H9 (cell line): ENCODE data around the gene MYO1E. TPM values are rescaled to one million over a fixed set of nuclear protein-coding genes. Genes with fewer than 3 reads are reported as not detected.

ENCODE experiments used
- DNase-seq: peaks from one replicate; pipeline ENCODE4 v3.0.0-alpha.2; 2017
- H2AFZ ChIP-seq: one replicate; pipeline ENCODE4 v1.6.1; 2013; ENCODE audit warnings: mild to moderate bottlenecking, low read length, control low read depth, moderate library complexity
- H2AK5ac ChIP-seq: 2 replicates; pipeline ENCODE4 v1.6.1; 2013; ENCODE audit warnings: low read length, control low read depth, mixed read lengths; ENCODE audit not compliant: insufficient read length
- H2BK120ac ChIP-seq: one replicate; pipeline ENCODE4 v1.6.1; 2013; ENCODE audit warnings: low read depth, mild to moderate bottlenecking, low read length, control low read depth, inconsistent platforms; ENCODE audit not compliant: poor library complexity, severe bottlenecking
- H2BK12ac ChIP-seq: 2 replicates; pipeline ENCODE4 v1.6.1; 2013; ENCODE audit warnings: low read length, control low read depth, mixed read lengths, low read depth; ENCODE audit not compliant: insufficient read length
- H2BK15ac ChIP-seq: 2 replicates; pipeline ENCODE4 v1.6.1; 2013; ENCODE audit warnings: low read depth, low read length, control low read depth
- H2BK20ac ChIP-seq: one replicate; pipeline ENCODE4 v1.6.1; 2013; ENCODE audit warnings: low read depth, mild to moderate bottlenecking, low read length, control low read depth, inconsistent platforms; ENCODE audit not compliant: poor library complexity, severe bottlenecking
- H2BK5ac ChIP-seq: 2 replicates; pipeline ENCODE4 v1.6.1; 2013; ENCODE audit warnings: low read length, control low read depth, mixed read lengths; ENCODE audit not compliant: insufficient read length
- H3K14ac ChIP-seq: 2 replicates; pipeline ENCODE4 v1.6.1; 2013; ENCODE audit warnings: low read length, control low read depth; ENCODE audit not compliant: insufficient read depth
- H3K18ac ChIP-seq: 2 replicates; pipeline ENCODE4 v1.6.1; 2013; ENCODE audit warnings: low read depth, mild to moderate bottlenecking, mixed read lengths, low read length, control low read depth; ENCODE audit not compliant: insufficient read length
- H3K23ac ChIP-seq: 2 replicates; pipeline ENCODE4 v1.6.1; 2013; ENCODE audit warnings: low read length, control low read depth, mixed read lengths, low read depth; ENCODE audit not compliant: insufficient read length
- H3K23me2 ChIP-seq: 2 replicates; pipeline ENCODE4 v1.6.1; 2013; ENCODE audit warnings: low read depth, mild to moderate bottlenecking, mixed read lengths, low read length, control low read depth; ENCODE audit not compliant: insufficient read length, poor library complexity, severe bottlenecking
- H3K27ac ChIP-seq: 2 replicates; pipeline ENCODE4 v1.5.1; 2013; ENCODE audit warnings: low read length, control low read depth, mixed read lengths, low read depth; ENCODE audit not compliant: insufficient read length
- H3K27me3 ChIP-seq: 2 replicates; pipeline ENCODE4 v1.6.1; 2013; ENCODE audit warnings: low read length, control low read depth, inconsistent platforms; ENCODE audit not compliant: insufficient read depth
- H3K4ac ChIP-seq: 2 replicates; pipeline ENCODE4 v1.6.1; 2013; ENCODE audit warnings: low read depth, mild to moderate bottlenecking, control low read depth, inconsistent platforms, low read length, moderate library complexity
- H3K4me1 ChIP-seq: 2 replicates; pipeline ENCODE4 v1.6.1; 2013; ENCODE audit warnings: low read length, control low read depth, inconsistent platforms; ENCODE audit not compliant: insufficient read depth
- H3K4me2 ChIP-seq: 2 replicates; pipeline ENCODE4 v1.6.1; 2013; ENCODE audit warnings: low read length, control low read depth, mixed read lengths; ENCODE audit not compliant: insufficient read length, insufficient read depth
- H3K56ac ChIP-seq: 2 replicates; pipeline ENCODE4 v1.6.1; 2013; ENCODE audit warnings: low read depth, mild to moderate bottlenecking, mixed read lengths, low read length, control low read depth; ENCODE audit not compliant: insufficient read length
- H3K79me1 ChIP-seq: 2 replicates; pipeline ENCODE4 v1.6.1; 2013; ENCODE audit warnings: low read depth, mild to moderate bottlenecking, moderate library complexity, low read length, control low read depth, inconsistent platforms; ENCODE audit not compliant: insufficient read depth, poor library complexity, severe bottlenecking
- H3K79me2 ChIP-seq: 2 replicates; pipeline ENCODE4 v1.6.1; 2013; ENCODE audit warnings: low read length, control low read depth, inconsistent platforms; ENCODE audit not compliant: insufficient read depth
- H3K9ac ChIP-seq: 2 replicates; pipeline ENCODE4 v1.6.1; 2013; ENCODE audit warnings: low read length, control low read depth, mixed read lengths; ENCODE audit not compliant: insufficient read length; ENCODE audit errors: extremely low read depth
- H3K9me3 ChIP-seq: one replicate; pipeline ENCODE4 v1.6.1; 2013; ENCODE audit warnings: low read depth, low read length, inconsistent platforms; ENCODE audit not compliant: control insufficient read depth
- H3T11ph ChIP-seq: one replicate; pipeline ENCODE4 v1.6.1; 2013; ENCODE audit warnings: mild to moderate bottlenecking, low read length, control low read depth, inconsistent platforms
- H4K20me1 ChIP-seq: one replicate; pipeline ENCODE4 v1.6.1; 2013; ENCODE audit not compliant: control insufficient read depth, insufficient read length, insufficient read depth
- H4K5ac ChIP-seq: 2 replicates; pipeline ENCODE4 v1.6.1; 2013; ENCODE audit warnings: low read depth, mild to moderate bottlenecking, mixed read lengths, low read length, control low read depth; ENCODE audit not compliant: insufficient read length
- H4K8ac ChIP-seq: replicated peaks from 2 replicates; pipeline ENCODE4 v1.6.1; 2013; ENCODE audit warnings: low read length, control low read depth, mixed read lengths, low read depth; ENCODE audit not compliant: insufficient read length
- H4K91ac ChIP-seq: 2 replicates; pipeline ENCODE4 v1.6.1; 2013; ENCODE audit warnings: low read depth, mild to moderate bottlenecking, moderate library complexity, mixed read lengths, low read length, control low read depth; ENCODE audit not compliant: insufficient read length
- H3K27ac Mint-ChIP-seq, 3 experiments: 2 replicates in 2 of 3; 3 replicates in 1 of 3; pipeline ENCODE4 v1.8.0; 2020 to 2021; ENCODE audit warnings: mixed read lengths in 3 of 3, mild to moderate bottlenecking in 1 of 3, moderate library complexity in 1 of 3
- H3K27me3 Mint-ChIP-seq: 2 replicates; pipeline ENCODE4 v1.8.0; 2021; ENCODE audit warnings: low read depth, mild to moderate bottlenecking, moderate library complexity, mixed read lengths
- H3K36me3 Mint-ChIP-seq, 3 experiments: 2 replicates in 2 of 3; 3 replicates in 1 of 3; pipeline ENCODE4 v1.8.0; 2020 to 2021; ENCODE audit warnings: low read depth in 3 of 3, mixed read lengths in 3 of 3; ENCODE audit not compliant: insufficient read depth in 1 of 3
- H3K4me1 Mint-ChIP-seq, 2 experiments: 2 replicates each; pipeline ENCODE4 v1.8.0; 2020; ENCODE audit warnings: mixed read lengths in 2 of 2
- H3K4me3 Mint-ChIP-seq, 2 experiments: 2 replicates in 1 of 2; 3 replicates in 1 of 2; pipeline ENCODE4 v1.8.0; 2020 to 2021; ENCODE audit warnings: mild to moderate bottlenecking in 2 of 2, mixed read lengths in 2 of 2, moderate library complexity in 1 of 2
- H3K9me3 Mint-ChIP-seq, 2 experiments: 2 replicates in 1 of 2; 3 replicates in 1 of 2; pipeline ENCODE4 v1.8.0; 2020; ENCODE audit warnings: mild to moderate bottlenecking in 2 of 2, mixed read lengths in 2 of 2, moderate library complexity in 1 of 2
- WGBS: extraction: QIAGEN DNeasy Blood & Tissue Kit; methylation state at CpG from one replicate; pipeline ENCODE4 v1.1.7; 2013; ENCODE audit warnings: missing lambda C conversion rate, low lambda C conversion rate, mixed read lengths; ENCODE audit not compliant: insufficient read length; ENCODE audit errors: extremely low coverage; 5-methylcytosine and 5-hydroxymethylcytosine counted together
- total RNA-seq: library from RNA; stranded (reverse); gene quantifications from 2 replicates; pipeline ENCODE4 v1.2.1, GENCODE V29; 2021
- TF ChIP-seq, protein P1 (sequence below): fragments of 200-600 bp; sonication (generic); conservative IDR thresholded peaks from 3 replicates; pipeline ENCODE4 v1.8.0; 2021; ENCODE audit warnings: antibody characterized with exemption, mild to moderate bottlenecking

Gene MYO1E
- total RNA-seq, 1 experiment from 2014 or later, result 235 TPM

DNA sequence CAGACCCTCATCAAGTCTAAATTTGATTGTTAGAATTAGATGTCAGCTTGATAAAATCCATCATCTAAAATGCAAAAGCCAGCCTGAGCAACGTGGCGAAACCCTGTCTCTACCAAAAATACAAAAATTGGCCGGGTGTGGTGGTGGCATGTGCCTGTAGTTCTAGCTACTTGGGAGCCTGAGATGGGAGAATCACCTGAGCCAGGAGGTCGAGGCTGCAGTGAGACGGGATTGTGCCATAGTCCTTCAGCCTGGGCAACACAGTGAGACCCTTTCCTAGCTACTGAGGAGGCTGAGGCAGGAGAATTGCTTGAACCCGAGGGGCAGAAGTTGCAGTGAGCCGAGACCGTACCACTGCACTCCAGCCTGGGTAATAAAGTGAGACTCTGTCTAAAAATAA lies 69.5 kb downstream of the MYO1E start:
- H3K36me3 Mint-ChIP-seq, result no peaks in the 10 kb centered on the region; a peak in 1 of 7 replicates
- Histone ChIP-seq H3K79me1 (no peaks in the 10 kb centered on the region), H2BK15ac (no peak overlapping the region), H3K27me3 (no peaks in the 10 kb centered on the region), H2BK5ac (no peak overlapping the region), H2BK20ac (no peak overlapping the region), H3K9ac (no peak overlapping the region), H3K27ac (no peak overlapping the region), H3T11ph (no peak overlapping the region), H2AK5ac (no peak overlapping the region), H3K23me2 (no peaks in the 10 kb centered on the region), H3K9me3 (no peaks in the 10 kb centered on the region), H2AFZ (no peak overlapping the region), H2BK120ac (no peak overlapping the region), H3K4me2 (no peak overlapping the region), H3K56ac (no peak overlapping the region), H3K23ac (no peak overlapping the region), H4K20me1 (no peaks in the 10 kb centered on the region), H3K4ac (no peak overlapping the region), H4K5ac (no peak overlapping the region), H3K4me1 (peaks cover 2% of the 10 kb centered on the region; the same call in 1 of the 2 replicates), H3K14ac (no peak overlapping the region), H4K91ac (no peak overlapping the region), H3K79me2 (no peaks in the 10 kb centered on the region; the same call in 1 of the 2 replicates), H4K8ac (no peak overlapping the region), H2BK12ac (no peak overlapping the region), H3K18ac (no peak overlapping the region)
- H3K27me3 Mint-ChIP-seq, result no peaks in the 10 kb centered on the region
- TF ChIP-seq, protein P1, sequence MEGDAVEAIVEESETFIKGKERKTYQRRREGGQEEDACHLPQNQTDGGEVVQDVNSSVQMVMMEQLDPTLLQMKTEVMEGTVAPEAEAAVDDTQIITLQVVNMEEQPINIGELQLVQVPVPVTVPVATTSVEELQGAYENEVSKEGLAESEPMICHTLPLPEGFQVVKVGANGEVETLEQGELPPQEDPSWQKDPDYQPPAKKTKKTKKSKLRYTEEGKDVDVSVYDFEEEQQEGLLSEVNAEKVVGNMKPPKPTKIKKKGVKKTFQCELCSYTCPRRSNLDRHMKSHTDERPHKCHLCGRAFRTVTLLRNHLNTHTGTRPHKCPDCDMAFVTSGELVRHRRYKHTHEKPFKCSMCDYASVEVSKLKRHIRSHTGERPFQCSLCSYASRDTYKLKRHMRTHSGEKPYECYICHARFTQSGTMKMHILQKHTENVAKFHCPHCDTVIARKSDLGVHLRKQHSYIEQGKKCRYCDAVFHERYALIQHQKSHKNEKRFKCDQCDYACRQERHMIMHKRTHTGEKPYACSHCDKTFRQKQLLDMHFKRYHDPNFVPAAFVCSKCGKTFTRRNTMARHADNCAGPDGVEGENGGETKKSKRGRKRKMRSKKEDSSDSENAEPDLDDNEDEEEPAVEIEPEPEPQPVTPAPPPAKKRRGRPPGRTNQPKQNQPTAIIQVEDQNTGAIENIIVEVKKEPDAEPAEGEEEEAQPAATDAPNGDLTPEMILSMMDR, result no peak
- DNase-seq, result no peak
- peaks cover 45 to 54% of the 10 kb centered on the region in 2 experiments for H3K4me1 Mint-ChIP-seq
- no peak overlapping the region for H3K4me3 Mint-ChIP-seq
- no CpG with 5 or more reads among the region's 8 CpGs for WGBS
- H3K27ac Mint-ChIP-seq, result no peak overlapping the region
- no peaks in the 10 kb centered on the region for H3K9me3 Mint-ChIP-seq
